ENCODE results near the gene ETNPPL. TPM values are rescaled to one million over a fixed set of nuclear protein-coding genes. Genes with fewer than 3 reads are reported as not detected.

The ETNPPL gene
- polyA plus RNA-seq, 1 of the 3 experiments (the other 2 are of a cell fraction), result not detected

DNA sequence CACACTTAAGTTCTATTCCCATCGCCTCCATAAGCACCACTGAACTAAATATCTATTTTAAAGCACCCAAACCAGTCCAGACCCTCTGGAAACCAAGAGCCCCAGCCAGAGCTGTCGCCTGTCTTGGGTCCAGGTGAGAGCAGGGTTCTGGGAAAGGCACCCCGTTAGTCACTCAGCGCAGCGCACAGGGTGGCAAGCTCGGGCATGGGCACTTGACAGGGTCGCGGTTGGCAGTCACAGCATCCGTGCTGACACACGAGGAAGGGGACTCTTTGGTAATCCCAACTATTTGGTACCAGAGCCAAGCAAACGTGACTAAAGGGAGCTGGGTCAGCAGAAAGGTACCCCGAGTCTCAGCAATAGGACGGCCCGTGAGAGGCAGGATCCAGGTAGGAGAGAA is 24.3 kb upstream of the ETNPPL start (continued):
- TF ChIP-seq RCOR1 (IDR thresholded peaks at IDR 0.05; ENCODE audit: low read length) (no peak), SMC3 (IDR thresholded peaks at IDR 0.05; ENCODE audit: low read depth, low read length) (no peak), MEF2A (IDR thresholded peaks at IDR 0.05; ENCODE audit: borderline replicate concordance, low read depth) (no peak), POLR2AphosphoS5 (IDR thresholded peaks at IDR 0.05; ENCODE audit: low read depth, low read length) (no peak), GABPA (IDR thresholded peaks at IDR 0.05; ENCODE audit: low read depth) (no peak)

DNA sequence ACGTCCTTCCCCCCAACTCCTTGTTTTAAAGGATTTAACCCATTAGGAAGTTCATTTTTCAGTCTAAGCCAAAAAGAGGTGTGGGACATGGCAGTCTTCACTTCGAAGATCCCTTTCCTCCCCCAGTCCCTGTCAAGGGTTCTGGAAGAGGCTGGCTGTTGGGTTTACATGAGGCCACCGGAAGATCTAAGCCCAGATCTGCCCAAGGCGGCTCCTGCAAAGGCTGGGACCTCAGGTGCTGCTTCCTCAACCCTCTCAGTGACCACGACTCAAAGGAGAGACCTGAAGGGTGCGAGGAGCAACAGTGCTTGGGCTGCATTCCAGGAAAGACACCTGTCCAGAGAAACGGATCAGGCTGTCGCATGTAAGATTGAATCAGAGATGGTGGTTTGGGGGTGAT is 23.5 kb upstream of the ETNPPL start:
- WGBS (ENCODE audit: low lambda C conversion rate), result 10% methylated on average over 7 of the region's 8 CpGs
- Histone ChIP-seq H3K9me3 (no peaks in the 10 kb centered on the region), H3K9ac (no peak overlapping the region), H3K4me2 (no peak overlapping the region), H3K27ac (ENCODE audit: low read depth in 2 of 2, low read length in 1 of 2) (no peak overlapping the region), H4K20me1 (ENCODE audit: insufficient read depth) (no peaks in the 10 kb centered on the region), H3K4me1 (ENCODE audit: control insufficient read depth in 1 of 2, insufficient read depth in 2 of 2, low read depth in 1 of 2, low read length in 1 of 2) (no peaks in the 10 kb centered on the region), H3F3A (replicated peaks; ENCODE audit: insufficient read depth) (no peaks in the 10 kb centered on the region), H3K27me3 (ENCODE audit: insufficient read depth) (no peaks in the 10 kb centered on the region; the same call in 1 of the 2 replicates), H2AFZ (ENCODE audit: low read depth) (no peak overlapping the region), H3K4me3 (ENCODE audit: low read depth in 2 of 2, low read length in 1 of 2) (no peak overlapping the region), H3K36me3 (replicated peaks in 1 of 2; ENCODE audit: control insufficient read depth in 1 of 2, insufficient read depth in 2 of 2, low read length in 1 of 2) (no peaks in the 10 kb centered on the region), H3K9me2 (no peaks in the 10 kb centered on the region), H3K79me2 (ENCODE audit: insufficient read depth) (no peaks in the 10 kb centered on the region)
- ChIA-PET POLR2A (no interaction called here), CTCF (interaction anchor here (0.6 kb wide), 1 partner anchor 917 kb away, joined by 3 read pairs; the partner anchor contains the start of gene CASP6)
- no peak for DNase-seq
- TF ChIP-seq RCOR1 (IDR thresholded peaks at IDR 0.05; ENCODE audit: low read length) (no peak), TCF12 (IDR thresholded peaks at IDR 0.05) (no peak), EP300 (IDR thresholded peaks at IDR 0.05; ENCODE audit: borderline replicate concordance in 1 of 2, low read depth in 1 of 2, low read length in 1 of 2) (no peak), GABPA (IDR thresholded peaks at IDR 0.05; ENCODE audit: low read depth) (no peak)
- TF ChIP-seq, protein P1, sequence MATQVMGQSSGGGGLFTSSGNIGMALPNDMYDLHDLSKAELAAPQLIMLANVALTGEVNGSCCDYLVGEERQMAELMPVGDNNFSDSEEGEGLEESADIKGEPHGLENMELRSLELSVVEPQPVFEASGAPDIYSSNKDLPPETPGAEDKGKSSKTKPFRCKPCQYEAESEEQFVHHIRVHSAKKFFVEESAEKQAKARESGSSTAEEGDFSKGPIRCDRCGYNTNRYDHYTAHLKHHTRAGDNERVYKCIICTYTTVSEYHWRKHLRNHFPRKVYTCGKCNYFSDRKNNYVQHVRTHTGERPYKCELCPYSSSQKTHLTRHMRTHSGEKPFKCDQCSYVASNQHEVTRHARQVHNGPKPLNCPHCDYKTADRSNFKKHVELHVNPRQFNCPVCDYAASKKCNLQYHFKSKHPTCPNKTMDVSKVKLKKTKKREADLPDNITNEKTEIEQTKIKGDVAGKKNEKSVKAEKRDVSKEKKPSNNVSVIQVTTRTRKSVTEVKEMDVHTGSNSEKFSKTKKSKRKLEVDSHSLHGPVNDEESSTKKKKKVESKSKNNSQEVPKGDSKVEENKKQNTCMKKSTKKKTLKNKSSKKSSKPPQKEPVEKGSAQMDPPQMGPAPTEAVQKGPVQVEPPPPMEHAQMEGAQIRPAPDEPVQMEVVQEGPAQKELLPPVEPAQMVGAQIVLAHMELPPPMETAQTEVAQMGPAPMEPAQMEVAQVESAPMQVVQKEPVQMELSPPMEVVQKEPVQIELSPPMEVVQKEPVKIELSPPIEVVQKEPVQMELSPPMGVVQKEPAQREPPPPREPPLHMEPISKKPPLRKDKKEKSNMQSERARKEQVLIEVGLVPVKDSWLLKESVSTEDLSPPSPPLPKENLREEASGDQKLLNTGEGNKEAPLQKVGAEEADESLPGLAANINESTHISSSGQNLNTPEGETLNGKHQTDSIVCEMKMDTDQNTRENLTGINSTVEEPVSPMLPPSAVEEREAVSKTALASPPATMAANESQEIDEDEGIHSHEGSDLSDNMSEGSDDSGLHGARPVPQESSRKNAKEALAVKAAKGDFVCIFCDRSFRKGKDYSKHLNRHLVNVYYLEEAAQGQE (IDR thresholded peaks at IDR 0.05; ENCODE audit: low read depth, low read length), result no peak

DNA sequence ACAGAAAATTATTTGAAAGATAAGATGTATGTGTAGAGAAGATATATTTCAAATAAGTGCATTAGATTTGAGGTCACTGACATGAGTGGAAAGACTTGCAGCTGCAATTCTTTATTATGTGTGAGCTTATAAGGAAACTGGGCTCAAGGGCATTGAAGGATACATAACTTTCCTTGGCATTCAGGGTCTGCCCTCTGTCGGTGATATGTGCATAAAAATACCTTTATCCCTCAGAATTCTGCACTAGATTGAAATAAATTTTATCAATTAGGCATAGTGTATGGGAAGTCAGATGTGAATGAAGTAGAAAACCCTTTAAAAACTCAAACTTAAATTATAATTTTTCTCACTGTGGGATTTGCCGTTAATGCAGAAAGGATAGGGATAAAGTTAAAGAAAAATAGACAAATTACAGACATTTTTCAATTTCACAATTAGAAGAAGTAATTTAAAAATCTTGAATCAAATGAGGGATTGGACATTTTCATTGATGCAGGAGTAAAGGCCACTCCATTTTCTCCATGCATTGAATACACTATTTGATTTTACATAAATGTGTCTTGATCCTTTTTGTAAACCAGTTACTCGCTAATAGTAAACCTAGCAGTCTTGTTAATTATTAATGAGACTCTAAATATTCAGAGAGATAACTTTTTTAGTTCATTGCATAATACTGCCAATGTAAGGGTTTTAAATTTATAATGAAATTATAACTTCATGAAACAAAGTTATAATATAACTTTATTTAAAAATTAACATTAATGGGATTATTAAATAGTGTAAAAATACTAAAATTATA is 21.0 kb upstream of the ETNPPL start:
- Histone ChIP-seq H3K9me2 (no peaks in the 10 kb centered on the region), H3K9me3 (no peaks in the 10 kb centered on the region), H3K4me3 (ENCODE audit: low read depth in 2 of 2, low read length in 1 of 2) (no peak overlapping the region), H3F3A (replicated peaks; ENCODE audit: insufficient read depth) (no peaks in the 10 kb centered on the region), H4K20me1 (ENCODE audit: insufficient read depth) (no peaks in the 10 kb centered on the region), H3K36me3 (replicated peaks in 1 of 2; ENCODE audit: control insufficient read depth in 1 of 2, insufficient read depth in 2 of 2, low read length in 1 of 2) (no peaks in the 10 kb centered on the region), H2AFZ (ENCODE audit: low read depth) (no peak overlapping the region), H3K27ac (ENCODE audit: low read depth in 2 of 2, low read length in 1 of 2) (no peak overlapping the region), H3K4me1 (ENCODE audit: control insufficient read depth in 1 of 2, insufficient read depth in 2 of 2, low read depth in 1 of 2, low read length in 1 of 2) (no peaks in the 10 kb centered on the region), H3K79me2 (ENCODE audit: insufficient read depth) (no peaks in the 10 kb centered on the region), H3K4me2 (no peak overlapping the region), H3K27me3 (ENCODE audit: insufficient read depth) (peaks cover 7% of the 10 kb centered on the region; the same call in 1 of the 2 replicates), H3K9ac (no peak overlapping the region)
- ChIA-PET CTCF (no interaction called here), POLR2A (no interaction called here)
- 31% methylated on average over 3 of the region's 3 CpGs for WGBS (ENCODE audit: low lambda C conversion rate)
- DNase-seq, result no peak
- TF ChIP-seq RCOR1 (IDR thresholded peaks at IDR 0.05; ENCODE audit: low read length) (no peak), POLR2AphosphoS5 (IDR thresholded peaks at IDR 0.05; ENCODE audit: low read depth, low read length) (no peak), SMC3 (IDR thresholded peaks at IDR 0.05; ENCODE audit: low read depth, low read length) (peak; percentile 10; the same call in 1 of the 2 replicates), YY1 (IDR thresholded peaks at IDR 0.05; ENCODE audit: low read depth) (no peak), MXI1 (IDR thresholded peaks at IDR 0.05; ENCODE audit: low read depth, low read length) (no peak), TAF1 (IDR thresholded peaks at IDR 0.05; ENCODE audit: borderline replicate concordance, low read depth, low read length) (no peak)
- TF ChIP-seq, protein P2, sequence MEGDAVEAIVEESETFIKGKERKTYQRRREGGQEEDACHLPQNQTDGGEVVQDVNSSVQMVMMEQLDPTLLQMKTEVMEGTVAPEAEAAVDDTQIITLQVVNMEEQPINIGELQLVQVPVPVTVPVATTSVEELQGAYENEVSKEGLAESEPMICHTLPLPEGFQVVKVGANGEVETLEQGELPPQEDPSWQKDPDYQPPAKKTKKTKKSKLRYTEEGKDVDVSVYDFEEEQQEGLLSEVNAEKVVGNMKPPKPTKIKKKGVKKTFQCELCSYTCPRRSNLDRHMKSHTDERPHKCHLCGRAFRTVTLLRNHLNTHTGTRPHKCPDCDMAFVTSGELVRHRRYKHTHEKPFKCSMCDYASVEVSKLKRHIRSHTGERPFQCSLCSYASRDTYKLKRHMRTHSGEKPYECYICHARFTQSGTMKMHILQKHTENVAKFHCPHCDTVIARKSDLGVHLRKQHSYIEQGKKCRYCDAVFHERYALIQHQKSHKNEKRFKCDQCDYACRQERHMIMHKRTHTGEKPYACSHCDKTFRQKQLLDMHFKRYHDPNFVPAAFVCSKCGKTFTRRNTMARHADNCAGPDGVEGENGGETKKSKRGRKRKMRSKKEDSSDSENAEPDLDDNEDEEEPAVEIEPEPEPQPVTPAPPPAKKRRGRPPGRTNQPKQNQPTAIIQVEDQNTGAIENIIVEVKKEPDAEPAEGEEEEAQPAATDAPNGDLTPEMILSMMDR (IDR thresholded peaks at IDR 0.05), result peak; percentile 46
- TF ChIP-seq, protein P3, sequence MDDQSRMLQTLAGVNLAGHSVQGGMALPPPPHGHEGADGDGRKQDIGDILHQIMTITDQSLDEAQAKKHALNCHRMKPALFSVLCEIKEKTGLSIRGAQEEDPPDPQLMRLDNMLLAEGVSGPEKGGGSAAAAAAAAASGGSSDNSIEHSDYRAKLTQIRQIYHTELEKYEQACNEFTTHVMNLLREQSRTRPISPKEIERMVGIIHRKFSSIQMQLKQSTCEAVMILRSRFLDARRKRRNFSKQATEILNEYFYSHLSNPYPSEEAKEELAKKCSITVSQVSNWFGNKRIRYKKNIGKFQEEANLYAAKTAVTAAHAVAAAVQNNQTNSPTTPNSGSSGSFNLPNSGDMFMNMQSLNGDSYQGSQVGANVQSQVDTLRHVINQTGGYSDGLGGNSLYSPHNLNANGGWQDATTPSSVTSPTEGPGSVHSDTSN (IDR thresholded peaks at IDR 0.05), result no peak
- TF ChIP-seq, protein P4, sequence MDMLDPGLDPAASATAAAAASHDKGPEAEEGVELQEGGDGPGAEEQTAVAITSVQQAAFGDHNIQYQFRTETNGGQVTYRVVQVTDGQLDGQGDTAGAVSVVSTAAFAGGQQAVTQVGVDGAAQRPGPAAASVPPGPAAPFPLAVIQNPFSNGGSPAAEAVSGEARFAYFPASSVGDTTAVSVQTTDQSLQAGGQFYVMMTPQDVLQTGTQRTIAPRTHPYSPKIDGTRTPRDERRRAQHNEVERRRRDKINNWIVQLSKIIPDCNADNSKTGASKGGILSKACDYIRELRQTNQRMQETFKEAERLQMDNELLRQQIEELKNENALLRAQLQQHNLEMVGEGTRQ (IDR thresholded peaks at IDR 0.05; ENCODE audit: borderline replicate concordance, low read depth, low read length), result no peak
- TF ChIP-seq, protein P5, sequence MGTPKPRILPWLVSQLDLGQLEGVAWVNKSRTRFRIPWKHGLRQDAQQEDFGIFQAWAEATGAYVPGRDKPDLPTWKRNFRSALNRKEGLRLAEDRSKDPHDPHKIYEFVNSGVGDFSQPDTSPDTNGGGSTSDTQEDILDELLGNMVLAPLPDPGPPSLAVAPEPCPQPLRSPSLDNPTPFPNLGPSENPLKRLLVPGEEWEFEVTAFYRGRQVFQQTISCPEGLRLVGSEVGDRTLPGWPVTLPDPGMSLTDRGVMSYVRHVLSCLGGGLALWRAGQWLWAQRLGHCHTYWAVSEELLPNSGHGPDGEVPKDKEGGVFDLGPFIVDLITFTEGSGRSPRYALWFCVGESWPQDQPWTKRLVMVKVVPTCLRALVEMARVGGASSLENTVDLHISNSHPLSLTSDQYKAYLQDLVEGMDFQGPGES (IDR thresholded peaks at IDR 0.05; ENCODE audit: low read depth, low read length), result no peak
